Astrocyte of the cerebellum (primary cell): ENCODE measurements around the gene GAP43.

Source experiments
- DNase-seq: peaks from one replicate; pipeline ENCODE4 v3.0.0-alpha.2; 2011; ENCODE audit warnings: low read depth
- H3K4me3 ChIP-seq: 2 replicates; pipeline ENCODE4 v1.5.1; 2011; ENCODE audit warnings: mild to moderate bottlenecking, low read depth, low read length, moderate library complexity
- CTCF ChIP-seq: IDR thresholded peaks from 2 replicates; pipeline ENCODE4 v1.5.1; 2012; ENCODE audit warnings: low read length, low read depth, moderate library complexity, mild to moderate bottlenecking; ENCODE audit errors: missing control alignments
- in situ Hi-C: cut with HindIII; loops from 2 replicates; pipeline ENCODE4 v1.10.0; 2017; ENCODE audit warnings: low sequenced_read_pairs

Gene GAP43

GRCh38 chr3:115760716-115761115 lies 137.4 kb downstream of the GAP43 start:
- in situ Hi-C loops, result loop anchor here (10.0 kb wide), 1 partner anchor 546 kb away; no protein-coding TSS in a partner anchor
- TF ChIP-seq CTCF, result no peak
- H3K4me3 ChIP-seq, result no peak overlapping the region
- no peak for DNase-seq

GRCh38 chr3:115761927-115762305 lies 138.6 kb downstream of the GAP43 start:
- no peak for TF ChIP-seq CTCF
- in situ Hi-C loops, result loop anchor here (10.0 kb wide), 1 partner anchor 547 kb away; no protein-coding TSS in a partner anchor
- no peak overlapping the region for H3K4me3 ChIP-seq
- no peak for DNase-seq

GRCh38 chr3:115766587-115767482 lies 143.5 kb downstream of the GAP43 start:
- TF ChIP-seq CTCF, result no peak
- in situ Hi-C loops, result loop anchor here (10.0 kb wide), 1 partner anchor 552 kb away; no protein-coding TSS in a partner anchor
- H3K4me3 ChIP-seq, result no peak overlapping the region
- peak; percentile 49 for DNase-seq

- no peak for DNase-seq
- in situ Hi-C loops, result loop anchor here (10.0 kb wide), 1 partner anchor 554 kb away; no protein-coding TSS in a partner anchor
- TF ChIP-seq CTCF, result no peak
- no peak overlapping the region for H3K4me3 ChIP-seq
These were observed 145.4 kb downstream of the GAP43 start for GRCh38 chr3:115768661-115769060.
